Effector memory CD8-positive, alpha-beta T cell (primary cell): ENCODE data around the gene ME2.
"Not testable (repeated sequence)": the region's sequence is repeated elsewhere in the genome, so short reads cannot be mapped to it uniquely, and the experiment has no call there.

Experiments used
- ATAC-seq: fragments of 150-1000 bp; cut with Tn5 transposase; replicated peaks from 2 replicates; pipeline ENCODE4 v1.10.0; 2021; ENCODE audit warnings: mild to moderate bottlenecking, moderate library complexity
- DNase-seq, 3 experiments: peaks; one replicate each; pipeline ENCODE4 v3.0.0; 2021
- H3K27ac Mint-ChIP-seq, 2 donors: one replicate each; pipeline ENCODE4 v1.8.0; 2022; ENCODE audit warnings: mild to moderate bottlenecking in 2 of 2, mixed read lengths in 2 of 2, moderate library complexity in 2 of 2
- H3K27me3 Mint-ChIP-seq, 2 donors: one replicate each; pipeline ENCODE4 v1.8.0; 2022; ENCODE audit warnings: mixed read lengths in 2 of 2
- H3K36me3 Mint-ChIP-seq: one replicate; pipeline ENCODE4 v1.8.0; 2022; ENCODE audit warnings: mild to moderate bottlenecking, moderate library complexity, mixed read lengths; ENCODE audit not compliant: insufficient read depth
- H3K4me1 Mint-ChIP-seq, 2 donors: one replicate each; pipeline ENCODE4 v1.8.0; 2022; ENCODE audit warnings: low read depth in 2 of 2, mixed read lengths in 2 of 2
- H3K4me3 Mint-ChIP-seq, 2 donors: one replicate each; pipeline ENCODE4 v1.8.0; 2022; ENCODE audit warnings: mild to moderate bottlenecking in 2 of 2, mixed read lengths in 2 of 2, moderate library complexity in 2 of 2
- H3K9me3 Mint-ChIP-seq, 2 donors: one replicate each; pipeline ENCODE4 v1.8.0; 2022; ENCODE audit warnings: mixed read lengths in 2 of 2

The ME2 gene

GRCh38 chr18:50981381-50981780 is 102.5 kb downstream of the ME2 start:
- no peak for DNase-seq
- H3K27ac Mint-ChIP-seq, result no peak overlapping the region
- H3K36me3 Mint-ChIP-seq, result peaks cover 15% of the 10 kb centered on the region
- no peak overlapping the region for H3K4me3 Mint-ChIP-seq
- no peaks in the 10 kb centered on the region for H3K9me3 Mint-ChIP-seq
- H3K27me3 Mint-ChIP-seq, result no peaks in the 10 kb centered on the region
- peaks cover 5 to 7% of the 10 kb centered on the region in 2 donors for H3K4me1 Mint-ChIP-seq
- ATAC-seq, result no peak

- no peak for DNase-seq
- ATAC-seq, result no peak
- no peaks in the 10 kb centered on the region for H3K27me3 Mint-ChIP-seq
- peaks cover 18% of the 10 kb centered on the region for H3K36me3 Mint-ChIP-seq
- no peak overlapping the region for H3K4me3 Mint-ChIP-seq
- no peak overlapping the region for H3K27ac Mint-ChIP-seq
- peaks cover 5 to 7% of the 10 kb centered on the region in 2 donors for H3K4me1 Mint-ChIP-seq
- H3K9me3 Mint-ChIP-seq, result no peaks in the 10 kb centered on the region
These were observed 103.3 kb downstream of the ME2 start for GRCh38 chr18:50982086-50982801.

- Mint-ChIP-seq H3K4me3 (no peak overlapping the region), H3K4me1 (peaks cover 5 to 7% of the 10 kb centered on the region in 2 donors), H3K36me3 (peaks cover 18% of the 10 kb centered on the region), H3K9me3 (no peaks in the 10 kb centered on the region), H3K27me3 (no peaks in the 10 kb centered on the region), H3K27ac (no peak overlapping the region)
- DNase-seq (no peak), ATAC-seq (no peak)
These were observed 103.9 kb downstream of the ME2 start for GRCh38 chr18:50982802-50983179.

- Mint-ChIP-seq H3K36me3 (peaks cover 9% of the 10 kb centered on the region), H3K4me3 (no peak overlapping the region)
These were observed 107.6 kb downstream of the ME2 start for GRCh38 chr18:50986360-50987087.

GRCh38 chr18:50987261-50987660 is 108.3 kb downstream of the ME2 start:
- no peak for ATAC-seq
- H3K4me3 Mint-ChIP-seq, result no peak overlapping the region
- H3K27me3 Mint-ChIP-seq, result no peaks in the 10 kb centered on the region
- DNase-seq, result no peak
- H3K27ac Mint-ChIP-seq, result no peak overlapping the region
- H3K36me3 Mint-ChIP-seq, result peaks cover 9% of the 10 kb centered on the region
- no peaks in the 10 kb centered on the region for H3K9me3 Mint-ChIP-seq
- peaks cover 0 to 3% of the 10 kb centered on the region in 2 donors for H3K4me1 Mint-ChIP-seq

More at GRCh38 chr18:50986360-50987087, 107.6 kb downstream of the ME2 start:
- ATAC-seq (no peak), DNase-seq (no peak)
- no peaks in the 10 kb centered on the region for H3K27me3 Mint-ChIP-seq
- peaks cover 1 to 3% of the 10 kb centered on the region in 2 donors for H3K4me1 Mint-ChIP-seq
- H3K27ac Mint-ChIP-seq, result no peak overlapping the region
- H3K9me3 Mint-ChIP-seq, result no peaks in the 10 kb centered on the region

- no peaks in the 10 kb centered on the region for H3K4me1 Mint-ChIP-seq
- DNase-seq (no peak), ATAC-seq (no peak)
- H3K9me3 Mint-ChIP-seq, result no peaks in the 10 kb centered on the region
- H3K4me3 Mint-ChIP-seq, result no peak overlapping the region
- H3K36me3 Mint-ChIP-seq, result peaks cover 9% of the 10 kb centered on the region
- H3K27ac Mint-ChIP-seq, result no peak overlapping the region
- H3K27me3 Mint-ChIP-seq, result no peaks in the 10 kb centered on the region
These were observed 110.8 kb downstream of the ME2 start for GRCh38 chr18:50989711-50990110.

GRCh38 chr18:50992351-50992762 is 113.4 kb downstream of the ME2 start:
- Mint-ChIP-seq H3K27me3 (no peaks in the 10 kb centered on the region), H3K4me3 (no peak overlapping the region), H3K4me1 (no peaks in the 10 kb centered on the region), H3K36me3 (no peaks in the 10 kb centered on the region), H3K9me3 (no peaks in the 10 kb centered on the region), H3K27ac (no peak overlapping the region)
- DNase-seq, result no peak
- ATAC-seq, result no peak

- H3K27ac Mint-ChIP-seq, result no peak overlapping the region
- no peak for ATAC-seq
These were observed 115.1 kb downstream of the ME2 start for GRCh38 chr18:50994031-50994430.

GRCh38 chr18:51003174-51003573 is 124.3 kb downstream of the ME2 start:
- H3K9me3 Mint-ChIP-seq, H3K27me3 Mint-ChIP-seq, H3K36me3 Mint-ChIP-seq, DNase-seq, ATAC-seq, H3K27ac Mint-ChIP-seq, H3K4me3 Mint-ChIP-seq, H3K4me1 Mint-ChIP-seq: not testable (repeated sequence)

More at GRCh38 chr18:50994031-50994430, 115.1 kb downstream of the ME2 start:
- no peaks in the 10 kb centered on the region for H3K27me3 Mint-ChIP-seq
- DNase-seq, result no peak
- no peaks in the 10 kb centered on the region for H3K9me3 Mint-ChIP-seq
- no peaks in the 10 kb centered on the region for H3K36me3 Mint-ChIP-seq
- no peaks in the 10 kb centered on the region for H3K4me1 Mint-ChIP-seq
- H3K4me3 Mint-ChIP-seq, result no peak overlapping the region
